NOMO-1 treated with dmso at 0.1 percent for 144 hours (cell line): ENCODE measurements around the gene STAC.
"Not testable (repeated sequence)": the region's sequence is repeated elsewhere in the genome, so short reads cannot be mapped to it uniquely, and the experiment has no call there.

ENCODE experiments used
- DNase-seq: peaks from one replicate; lab custom pipeline; 2025; ENCODE audit not compliant: unreplicated experiment; lab: John Stamatoyannopoulos, UW

Gene STAC

GRCh38 chr3:36411587-36411986 is 31.3 kb downstream of the STAC start:
- DNase-seq = no peak

- no peak for DNase-seq
Measured at GRCh38 chr3:36416599-36416998, 36.3 kb downstream of the STAC start.

- no peak for DNase-seq
Measured at GRCh38 chr3:36417237-36417636, 36.9 kb downstream of the STAC start.

- DNase-seq = no peak
Measured at GRCh38 chr3:36418296-36418695, 38.0 kb downstream of the STAC start.

- DNase-seq = no peak
Measured at GRCh38 chr3:36428445-36428844, 48.1 kb downstream of the STAC start.

- DNase-seq = no peak
Measured at GRCh38 chr3:36429986-36430485, 49.7 kb downstream of the STAC start.

- no peak for DNase-seq
Measured at GRCh38 chr3:36433511-36433910, 53.2 kb downstream of the STAC start.

GRCh38 chr3:36434687-36435426 is 54.6 kb downstream of the STAC start:
- DNase-seq = no peak

- DNase-seq = no peak
Measured at GRCh38 chr3:36443028-36443686, 62.9 kb downstream of the STAC start.

- DNase-seq = no peak
Measured at GRCh38 chr3:36444909-36445308, 64.6 kb downstream of the STAC start.

- DNase-seq = no peak
Measured at GRCh38 chr3:36446276-36446675, 66.0 kb downstream of the STAC start.

GRCh38 chr3:36447061-36447460 is 66.8 kb downstream of the STAC start:
- DNase-seq = no peak

GRCh38 chr3:36451816-36452215 is 71.5 kb downstream of the STAC start:
- no peak for DNase-seq

- not testable (repeated sequence) for DNase-seq
Measured at GRCh38 chr3:36453213-36453612, 72.9 kb downstream of the STAC start.

GRCh38 chr3:36453896-36454295 is 73.6 kb downstream of the STAC start:
- peak; percentile 4 for DNase-seq

GRCh38 chr3:36455406-36455805 is 75.1 kb downstream of the STAC start:
- no peak for DNase-seq

- no peak for DNase-seq
Measured at GRCh38 chr3:36456784-36457183, 76.5 kb downstream of the STAC start.

- DNase-seq = no peak
Measured at GRCh38 chr3:36457667-36458066, 77.4 kb downstream of the STAC start.

- no peak for DNase-seq
Measured at GRCh38 chr3:36459177-36459576, 78.9 kb downstream of the STAC start.

GRCh38 chr3:36461597-36461996 is 81.3 kb downstream of the STAC start:
- no peak for DNase-seq

- DNase-seq = not testable (repeated sequence)
Measured at GRCh38 chr3:36472045-36472444, 91.7 kb downstream of the STAC start.

GRCh38 chr3:36475558-36475957 is 95.3 kb downstream of the STAC start:
- no peak for DNase-seq
